H9 (cell line): ENCODE measurements around the gene ANKRD17. TPM values are rescaled to one million over a fixed set of nuclear protein-coding genes. Genes with fewer than 3 reads are reported as not detected.

Source experiments
- DNase-seq: peaks from one replicate; pipeline ENCODE4 v3.0.0-alpha.2; 2017
- H2AFZ ChIP-seq: one replicate; pipeline ENCODE4 v1.6.1; 2013; ENCODE audit warnings: mild to moderate bottlenecking, low read length, control low read depth, moderate library complexity
- H2AK5ac ChIP-seq: 2 replicates; pipeline ENCODE4 v1.6.1; 2013; ENCODE audit warnings: low read length, control low read depth, mixed read lengths; ENCODE audit not compliant: insufficient read length
- H2BK120ac ChIP-seq: one replicate; pipeline ENCODE4 v1.6.1; 2013; ENCODE audit warnings: low read depth, mild to moderate bottlenecking, low read length, control low read depth, inconsistent platforms; ENCODE audit not compliant: poor library complexity, severe bottlenecking
- H2BK12ac ChIP-seq: 2 replicates; pipeline ENCODE4 v1.6.1; 2013; ENCODE audit warnings: low read length, control low read depth, mixed read lengths, low read depth; ENCODE audit not compliant: insufficient read length
- H2BK15ac ChIP-seq: 2 replicates; pipeline ENCODE4 v1.6.1; 2013; ENCODE audit warnings: low read depth, low read length, control low read depth
- H2BK20ac ChIP-seq: one replicate; pipeline ENCODE4 v1.6.1; 2013; ENCODE audit warnings: low read depth, mild to moderate bottlenecking, low read length, control low read depth, inconsistent platforms; ENCODE audit not compliant: poor library complexity, severe bottlenecking
- H2BK5ac ChIP-seq: 2 replicates; pipeline ENCODE4 v1.6.1; 2013; ENCODE audit warnings: low read length, control low read depth, mixed read lengths; ENCODE audit not compliant: insufficient read length
- H3K14ac ChIP-seq: 2 replicates; pipeline ENCODE4 v1.6.1; 2013; ENCODE audit warnings: low read length, control low read depth; ENCODE audit not compliant: insufficient read depth
- H3K18ac ChIP-seq: 2 replicates; pipeline ENCODE4 v1.6.1; 2013; ENCODE audit warnings: low read depth, mild to moderate bottlenecking, mixed read lengths, low read length, control low read depth; ENCODE audit not compliant: insufficient read length
- H3K23ac ChIP-seq: 2 replicates; pipeline ENCODE4 v1.6.1; 2013; ENCODE audit warnings: low read length, control low read depth, mixed read lengths, low read depth; ENCODE audit not compliant: insufficient read length
- H3K23me2 ChIP-seq: 2 replicates; pipeline ENCODE4 v1.6.1; 2013; ENCODE audit warnings: low read depth, mild to moderate bottlenecking, mixed read lengths, low read length, control low read depth; ENCODE audit not compliant: insufficient read length, poor library complexity, severe bottlenecking
- H3K27ac ChIP-seq: 2 replicates; pipeline ENCODE4 v1.5.1; 2013; ENCODE audit warnings: low read length, control low read depth, mixed read lengths, low read depth; ENCODE audit not compliant: insufficient read length
- H3K27me3 ChIP-seq: 2 replicates; pipeline ENCODE4 v1.6.1; 2013; ENCODE audit warnings: low read length, control low read depth, inconsistent platforms; ENCODE audit not compliant: insufficient read depth
- H3K4ac ChIP-seq: 2 replicates; pipeline ENCODE4 v1.6.1; 2013; ENCODE audit warnings: low read depth, mild to moderate bottlenecking, control low read depth, inconsistent platforms, low read length, moderate library complexity
- H3K4me1 ChIP-seq: 2 replicates; pipeline ENCODE4 v1.6.1; 2013; ENCODE audit warnings: low read length, control low read depth, inconsistent platforms; ENCODE audit not compliant: insufficient read depth
- H3K4me2 ChIP-seq: 2 replicates; pipeline ENCODE4 v1.6.1; 2013; ENCODE audit warnings: low read length, control low read depth, mixed read lengths; ENCODE audit not compliant: insufficient read length, insufficient read depth
- H3K56ac ChIP-seq: 2 replicates; pipeline ENCODE4 v1.6.1; 2013; ENCODE audit warnings: low read depth, mild to moderate bottlenecking, mixed read lengths, low read length, control low read depth; ENCODE audit not compliant: insufficient read length
- H3K79me1 ChIP-seq: 2 replicates; pipeline ENCODE4 v1.6.1; 2013; ENCODE audit warnings: low read depth, mild to moderate bottlenecking, moderate library complexity, low read length, control low read depth, inconsistent platforms; ENCODE audit not compliant: insufficient read depth, poor library complexity, severe bottlenecking
- H3K79me2 ChIP-seq: 2 replicates; pipeline ENCODE4 v1.6.1; 2013; ENCODE audit warnings: low read length, control low read depth, inconsistent platforms; ENCODE audit not compliant: insufficient read depth
- H3K9ac ChIP-seq: 2 replicates; pipeline ENCODE4 v1.6.1; 2013; ENCODE audit warnings: low read length, control low read depth, mixed read lengths; ENCODE audit not compliant: insufficient read length; ENCODE audit errors: extremely low read depth
- H3K9me3 ChIP-seq: one replicate; pipeline ENCODE4 v1.6.1; 2013; ENCODE audit warnings: low read depth, low read length, inconsistent platforms; ENCODE audit not compliant: control insufficient read depth
- H3T11ph ChIP-seq: one replicate; pipeline ENCODE4 v1.6.1; 2013; ENCODE audit warnings: mild to moderate bottlenecking, low read length, control low read depth, inconsistent platforms
- H4K20me1 ChIP-seq: one replicate; pipeline ENCODE4 v1.6.1; 2013; ENCODE audit not compliant: control insufficient read depth, insufficient read length, insufficient read depth
- H4K5ac ChIP-seq: 2 replicates; pipeline ENCODE4 v1.6.1; 2013; ENCODE audit warnings: low read depth, mild to moderate bottlenecking, mixed read lengths, low read length, control low read depth; ENCODE audit not compliant: insufficient read length
- H4K8ac ChIP-seq: replicated peaks from 2 replicates; pipeline ENCODE4 v1.6.1; 2013; ENCODE audit warnings: low read length, control low read depth, mixed read lengths, low read depth; ENCODE audit not compliant: insufficient read length
- H4K91ac ChIP-seq: 2 replicates; pipeline ENCODE4 v1.6.1; 2013; ENCODE audit warnings: low read depth, mild to moderate bottlenecking, moderate library complexity, mixed read lengths, low read length, control low read depth; ENCODE audit not compliant: insufficient read length
- H3K27ac Mint-ChIP-seq, 3 experiments: 2 replicates in 2 of 3; 3 replicates in 1 of 3; pipeline ENCODE4 v1.8.0; 2020 to 2021; ENCODE audit warnings: mixed read lengths in 3 of 3, mild to moderate bottlenecking in 1 of 3, moderate library complexity in 1 of 3
- H3K27me3 Mint-ChIP-seq: 2 replicates; pipeline ENCODE4 v1.8.0; 2021; ENCODE audit warnings: low read depth, mild to moderate bottlenecking, moderate library complexity, mixed read lengths
- H3K36me3 Mint-ChIP-seq, 3 experiments: 2 replicates in 2 of 3; 3 replicates in 1 of 3; pipeline ENCODE4 v1.8.0; 2020 to 2021; ENCODE audit warnings: low read depth in 3 of 3, mixed read lengths in 3 of 3; ENCODE audit not compliant: insufficient read depth in 1 of 3
- H3K4me1 Mint-ChIP-seq, 2 experiments: 2 replicates each; pipeline ENCODE4 v1.8.0; 2020; ENCODE audit warnings: mixed read lengths in 2 of 2
- H3K4me3 Mint-ChIP-seq, 2 experiments: 2 replicates in 1 of 2; 3 replicates in 1 of 2; pipeline ENCODE4 v1.8.0; 2020 to 2021; ENCODE audit warnings: mild to moderate bottlenecking in 2 of 2, mixed read lengths in 2 of 2, moderate library complexity in 1 of 2
- H3K9me3 Mint-ChIP-seq, 2 experiments: 2 replicates in 1 of 2; 3 replicates in 1 of 2; pipeline ENCODE4 v1.8.0; 2020; ENCODE audit warnings: mild to moderate bottlenecking in 2 of 2, mixed read lengths in 2 of 2, moderate library complexity in 1 of 2
- CTCF ChIP-seq: fragments of 200-600 bp; sonication (generic); conservative IDR thresholded peaks from 3 replicates; pipeline ENCODE4 v1.8.0; 2021; ENCODE audit warnings: antibody characterized with exemption, mild to moderate bottlenecking
- WGBS: extraction: QIAGEN DNeasy Blood & Tissue Kit; methylation state at CpG from one replicate; pipeline ENCODE4 v1.1.7; 2013; ENCODE audit warnings: missing lambda C conversion rate, low lambda C conversion rate, mixed read lengths; ENCODE audit not compliant: insufficient read length; ENCODE audit errors: extremely low coverage; 5-methylcytosine and 5-hydroxymethylcytosine counted together
- total RNA-seq: library from RNA; stranded (reverse); gene quantifications from 2 replicates; pipeline ENCODE4 v1.2.1, GENCODE V29; 2021

Gene ANKRD17
- total RNA-seq, 1 experiment from 2014 or later, result 82.4 TPM

GRCh38 chr4:73109493-73109892 lies 149.1 kb downstream of the ANKRD17 start:
- Histone ChIP-seq H3T11ph (no peak overlapping the region), H4K5ac (no peak overlapping the region), H3K14ac (no peak overlapping the region), H4K20me1 (no peaks in the 10 kb centered on the region), H2AK5ac (no peak overlapping the region), H2BK12ac (no peak overlapping the region), H2BK20ac (no peak overlapping the region), H2AFZ (no peak overlapping the region), H2BK5ac (no peak overlapping the region), H3K18ac (no peak overlapping the region), H3K9me3 (no peaks in the 10 kb centered on the region), H3K27me3 (no peaks in the 10 kb centered on the region), H3K23ac (no peak overlapping the region), H2BK15ac (no peak overlapping the region), H4K91ac (no peak overlapping the region), H3K4ac (no peak overlapping the region), H3K4me1 (no peaks in the 10 kb centered on the region), H3K4me2 (no peak overlapping the region), H3K56ac (no peak overlapping the region), H3K79me2 (no peaks in the 10 kb centered on the region), H3K27ac (no peak overlapping the region), H4K8ac (no peak overlapping the region), H3K9ac (no peak overlapping the region), H3K79me1 (no peaks in the 10 kb centered on the region), H3K23me2 (no peaks in the 10 kb centered on the region), H2BK120ac (no peak overlapping the region)
- H3K4me1 Mint-ChIP-seq, result peaks cover 9 to 15% of the 10 kb centered on the region in 2 experiments
- TF ChIP-seq CTCF, result no peak
- H3K27ac Mint-ChIP-seq, result no peak overlapping the region
- no peaks in the 10 kb centered on the region for H3K9me3 Mint-ChIP-seq
- no peak overlapping the region for H3K4me3 Mint-ChIP-seq
- no CpG with 5 or more reads among the region's 4 CpGs for WGBS
- peaks cover 2 to 26% (median 25%) of the 10 kb centered on the region in 3 experiments; a peak in 5 of 7 replicates for H3K36me3 Mint-ChIP-seq
- no peaks in the 10 kb centered on the region; the same call in 1 of the 2 replicates for H3K27me3 Mint-ChIP-seq
- DNase-seq, result no peak
